Left lung (tissue), 10 donors: ENCODE measurements around the gene TLCD3B. TPM values are rescaled to one million over a fixed set of nuclear protein-coding genes. Genes with fewer than 3 reads are reported as not detected.

ENCODE experiments used
- ATAC-seq: fragments of 200-7000 bp; cut with Tn5 transposase; one replicate; pipeline ENCODE4 v1.9.1; 2020; ENCODE audit warnings: moderate library complexity
- DNase-seq, 4 donors: peaks; one replicate each; pipeline ENCODE4 v3.0.0-alpha.2; 2013 to 2020
- H3K27ac ChIP-seq, 2 donors: fragments of 200-600 bp; sonication (generic) in 1 of 2; one replicate each; pipeline versions ENCODE4 v1.5.0 to v1.8.0; 2020 to 2021
- H3K27me3 ChIP-seq, 2 donors: fragments of 200-600 bp; sonication (generic) in 1 of 2; one replicate each; pipeline versions ENCODE4 v1.5.0 to v1.8.0; 2020 to 2021
- H3K36me3 ChIP-seq, 2 donors: fragments of 200-600 bp; sonication (generic) in 1 of 2; one replicate each; pipeline versions ENCODE4 v1.5.0 to v1.8.0; 2020 to 2021
- H3K4me1 ChIP-seq, 2 donors: fragments of 200-600 bp; one replicate each; pipeline ENCODE4 v1.8.0; 2021
- H3K4me3 ChIP-seq, 2 donors: fragments of 200-600 bp; sonication (generic) in 1 of 2; one replicate each; pipeline versions ENCODE4 v1.5.0 to v1.8.0; 2020 to 2021; ENCODE audit warnings: mild to moderate bottlenecking in 1 of 2
- H3K9me3 ChIP-seq, 2 donors: fragments of 200-600 bp; sonication (generic) in 1 of 2; one replicate each; pipeline versions ENCODE4 v1.5.0 to v1.8.0; 2020 to 2021
- intact Hi-C, 2 donors: fragments of 100-400 bp; cut with DNase I; formaldehyde crosslinking; loops; one replicate each; pipeline versions ENCODE4 v1.11.2 to v1.14.2; 2022
- polyA plus RNA-seq, 6 donors: library from polyadenylated mRNA; unstranded; fragments of 120-200 nt; gene quantifications; one replicate each; pipeline ENCODE4 v1.2.1, GENCODE V29; 2013; ENCODE audit not compliant: insufficient read length in 6 of 6
- total RNA-seq, 2 donors: library from RNA; stranded (reverse); fragmentation: NEBNext Ultra II Directional; extraction: Animal tissue kit (Norgen Biotek cat#: 25700); gene quantifications; one replicate each; pipeline ENCODE4 v1.2.1, GENCODE V29; 2021
- TF ChIP-seq, protein P1 (sequence below), 2 donors: fragments of 200-600 bp; sonication (generic) in 1 of 2; IDR thresholded peaks; one replicate each; pipeline versions ENCODE4 v1.5.0 to v1.8.0; 2021; ENCODE audit warnings: antibody characterized with exemption in 2 of 2
- donor health status: DM: no; HTN: yes; CAD: no.
- donor health status: DM: no; HTN: no; CAD: no.

TLCD3B gene
- total and polyA plus RNA-seq, 8 donors: 0.28 to 1.4 (median 0.85) TPM; not detected in 1

DNA sequence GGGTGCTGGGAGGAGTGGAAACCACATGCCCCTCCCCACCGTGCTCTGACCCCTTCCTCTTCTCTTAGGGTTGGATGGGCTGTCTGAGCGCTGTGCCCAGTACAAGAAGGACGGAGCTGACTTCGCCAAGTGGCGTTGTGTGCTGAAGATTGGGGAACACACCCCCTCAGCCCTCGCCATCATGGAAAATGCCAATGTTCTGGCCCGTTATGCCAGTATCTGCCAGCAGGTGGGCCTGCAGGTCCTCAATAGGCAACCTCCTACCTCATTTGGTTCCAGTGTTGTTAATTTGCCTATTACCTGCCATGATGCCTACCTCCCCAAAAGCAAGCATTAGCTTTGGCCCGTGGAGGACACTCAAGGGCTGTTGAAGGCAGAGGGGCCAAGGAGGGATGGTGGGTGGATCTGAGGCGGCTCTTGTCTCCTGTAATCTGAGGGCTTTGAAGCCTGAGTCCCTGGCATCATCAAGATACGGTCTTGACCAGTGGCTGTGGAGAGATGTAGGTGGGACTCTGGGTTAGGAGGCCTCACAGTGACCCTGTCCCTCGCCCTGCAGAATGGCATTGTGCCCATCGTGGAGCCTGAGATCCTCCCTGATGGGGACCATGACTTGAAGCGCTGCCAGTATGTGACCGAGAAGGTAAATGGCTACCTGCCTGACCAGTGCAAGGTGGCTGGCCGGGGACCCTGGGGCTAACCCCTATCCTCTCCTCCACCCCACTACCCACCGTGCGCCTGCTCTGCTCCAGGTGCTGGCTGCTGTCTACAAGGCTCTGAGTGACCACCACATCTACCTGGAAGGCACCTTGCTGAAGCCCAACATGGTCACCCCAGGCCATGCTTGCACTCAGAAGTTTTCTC lies 37.9 kb upstream of the TLCD3B start:
- ATAC-seq (no peak), DNase-seq (no peak)
- Histone ChIP-seq H3K4me3 (no peak overlapping the region), H3K36me3 (peaks cover 0 to 74% of the 10 kb centered on the region in 2 donors), H3K27me3 (no peaks in the 10 kb centered on the region), H3K9me3 (no peaks in the 10 kb centered on the region), H3K4me1 (peaks cover 21 to 61% of the 10 kb centered on the region in 2 donors), H3K27ac (peak overlapping the region in 1 of 2 donors; percentile 33)
- intact Hi-C loops: no loop called here
- TF ChIP-seq, protein P1, sequence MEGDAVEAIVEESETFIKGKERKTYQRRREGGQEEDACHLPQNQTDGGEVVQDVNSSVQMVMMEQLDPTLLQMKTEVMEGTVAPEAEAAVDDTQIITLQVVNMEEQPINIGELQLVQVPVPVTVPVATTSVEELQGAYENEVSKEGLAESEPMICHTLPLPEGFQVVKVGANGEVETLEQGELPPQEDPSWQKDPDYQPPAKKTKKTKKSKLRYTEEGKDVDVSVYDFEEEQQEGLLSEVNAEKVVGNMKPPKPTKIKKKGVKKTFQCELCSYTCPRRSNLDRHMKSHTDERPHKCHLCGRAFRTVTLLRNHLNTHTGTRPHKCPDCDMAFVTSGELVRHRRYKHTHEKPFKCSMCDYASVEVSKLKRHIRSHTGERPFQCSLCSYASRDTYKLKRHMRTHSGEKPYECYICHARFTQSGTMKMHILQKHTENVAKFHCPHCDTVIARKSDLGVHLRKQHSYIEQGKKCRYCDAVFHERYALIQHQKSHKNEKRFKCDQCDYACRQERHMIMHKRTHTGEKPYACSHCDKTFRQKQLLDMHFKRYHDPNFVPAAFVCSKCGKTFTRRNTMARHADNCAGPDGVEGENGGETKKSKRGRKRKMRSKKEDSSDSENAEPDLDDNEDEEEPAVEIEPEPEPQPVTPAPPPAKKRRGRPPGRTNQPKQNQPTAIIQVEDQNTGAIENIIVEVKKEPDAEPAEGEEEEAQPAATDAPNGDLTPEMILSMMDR (IDR thresholded peaks at IDR 0.05): peak in 1 of 2 donors; percentile 31

DNA sequence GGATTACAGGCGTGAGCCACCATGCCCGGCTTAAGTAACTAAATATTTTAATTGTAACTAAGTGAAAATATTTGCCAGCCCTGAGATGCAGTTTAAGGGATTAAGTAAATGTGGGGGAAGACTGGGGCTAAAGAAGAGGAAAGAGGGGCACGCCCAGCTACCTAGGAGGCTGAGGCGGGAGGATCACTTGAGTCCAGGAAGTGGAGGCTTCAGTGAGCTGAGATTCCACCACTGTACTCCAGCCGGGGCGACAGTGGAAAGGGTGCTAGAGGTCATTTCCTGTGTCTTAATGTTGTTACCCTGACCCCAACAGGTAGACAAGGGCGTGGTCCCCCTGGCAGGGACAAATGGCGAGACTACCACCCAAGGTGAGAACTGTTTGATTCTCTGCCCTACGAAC lies 37.3 kb upstream of the TLCD3B start:
- ATAC-seq: no peak
- intact Hi-C loops: no loop called here

DNA sequence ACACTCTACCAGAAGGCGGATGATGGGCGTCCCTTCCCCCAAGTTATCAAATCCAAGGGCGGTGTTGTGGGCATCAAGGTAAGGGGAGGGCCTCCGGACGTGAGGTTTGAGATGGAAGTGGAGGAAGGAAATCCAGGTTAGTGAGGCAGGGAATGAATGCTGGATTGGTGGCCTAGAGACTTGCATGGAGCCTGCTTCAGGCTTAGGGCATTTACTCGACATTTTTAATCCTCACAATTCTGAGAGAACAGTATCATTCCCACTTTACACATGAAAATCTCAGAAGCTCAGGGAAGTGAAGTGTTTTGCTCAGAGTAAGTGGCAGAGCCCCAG lies 36.5 kb upstream of the TLCD3B start:
- no peak for ATAC-seq
- no peak overlapping the region for H3K27ac ChIP-seq
- peaks cover 0 to 60% of the 10 kb centered on the region in 2 donors for H3K36me3 ChIP-seq
- TF ChIP-seq, protein P1 (IDR thresholded peaks at IDR 0.05): no peak
- intact Hi-C loops: no loop called here
- H3K9me3 ChIP-seq: no peaks in the 10 kb centered on the region
- no peak for DNase-seq
- H3K27me3 ChIP-seq: no peaks in the 10 kb centered on the region
- peak overlapping the region in 1 of 2 donors; percentile 98 for H3K4me3 ChIP-seq
- H3K4me1 ChIP-seq: peaks cover 30 to 75% of the 10 kb centered on the region in 2 donors

More for the DNA sequence above, 37.3 kb upstream of the TLCD3B start:
- H3K4me3 ChIP-seq: peak overlapping the region in 1 of 2 donors; percentile 98
- no peak overlapping the region for H3K27ac ChIP-seq
- no peak for DNase-seq
- H3K4me1 ChIP-seq: peaks cover 28 to 67% of the 10 kb centered on the region in 2 donors
- H3K36me3 ChIP-seq: peaks cover 0 to 68% of the 10 kb centered on the region in 2 donors
- no peaks in the 10 kb centered on the region for H3K27me3 ChIP-seq
- TF ChIP-seq, protein P1 (IDR thresholded peaks at IDR 0.05): no peak
- no peaks in the 10 kb centered on the region for H3K9me3 ChIP-seq

DNA sequence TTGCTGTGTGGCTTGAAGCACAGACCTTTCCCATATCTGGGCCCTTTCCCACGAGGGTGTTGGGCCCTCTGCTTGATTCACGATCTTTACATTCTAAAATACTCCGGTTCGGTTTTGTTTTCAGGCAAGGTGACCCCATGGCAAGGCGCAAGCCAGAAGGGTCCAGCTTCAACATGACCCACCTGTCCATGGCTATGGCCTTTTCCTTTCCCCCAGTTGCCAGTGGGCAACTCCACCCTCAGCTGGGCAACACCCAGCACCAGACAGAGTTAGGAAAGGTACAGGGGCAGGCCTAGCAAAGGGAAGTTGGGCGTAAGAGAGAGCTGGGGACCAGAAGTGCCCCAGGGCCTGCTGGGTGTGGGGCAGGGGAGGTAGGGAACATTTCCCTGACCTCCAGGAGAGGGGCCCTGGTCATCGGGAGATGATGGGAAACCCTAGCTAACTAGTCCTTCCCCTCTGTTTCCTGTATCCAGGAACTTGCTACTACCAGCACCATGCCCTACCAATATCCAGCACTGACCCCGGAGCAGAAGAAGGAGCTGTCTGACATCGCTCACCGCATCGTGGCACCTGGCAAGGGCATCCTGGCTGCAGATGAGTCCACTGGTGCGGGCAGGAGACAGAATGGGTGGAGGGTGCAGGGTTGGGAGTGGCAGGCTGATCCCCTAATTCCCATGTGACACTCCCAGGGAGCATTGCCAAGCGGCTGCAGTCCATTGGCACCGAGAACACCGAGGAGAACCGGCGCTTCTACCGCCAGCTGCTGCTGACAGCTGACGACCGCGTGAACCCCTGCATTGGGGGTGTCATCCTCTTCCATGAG lies 35.9 kb upstream of the TLCD3B start:
- no peaks in the 10 kb centered on the region for H3K27me3 ChIP-seq
- peaks cover 30 to 75% of the 10 kb centered on the region in 2 donors for H3K4me1 ChIP-seq
- DNase-seq (no peak), ATAC-seq (no peak)
- H3K4me3 ChIP-seq: peak overlapping the region; percentile 55 to 98
- H3K27ac ChIP-seq: peak overlapping the region; percentile 98 to 99
- peaks cover 0 to 55% of the 10 kb centered on the region in 2 donors for H3K36me3 ChIP-seq
- TF ChIP-seq, protein P1 (IDR thresholded peaks at IDR 0.05): no peak
- no peaks in the 10 kb centered on the region for H3K9me3 ChIP-seq
- intact Hi-C loops: no loop called here
